Naive thymus-derived CD4-positive, alpha-beta T cell (primary cell): Measurements from ENCODE around the gene ACVRL1. TPM values are rescaled to one million over a fixed set of nuclear protein-coding genes. Genes with fewer than 3 reads are reported as not detected.

Experiments used
- ATAC-seq: fragments of 150-1000 bp; cut with Tn5 transposase; 2 replicates; pipeline ENCODE4 v1.10.0; 2021; ENCODE audit warnings: mild to moderate bottlenecking, moderate library complexity
- CTCF ChIA-PET: fragments of 350-600 bp; sonication (Branson Sonifier 250); formaldehyde crosslinking; loops from one replicate; lab custom pipeline; 2021; ENCODE audit warnings: antibody characterized with exemption; lab: Charles Lee
- POLR2A ChIA-PET: fragments of 350-600 bp; sonication (Branson Sonifier 250); formaldehyde crosslinking; loops from one replicate; lab custom pipeline; 2021; ENCODE audit warnings: antibody characterized with exemption, inconsistent platforms; lab: Charles Lee
- DNase-seq, 9 donors: peaks; one replicate each; pipeline versions ENCODE4 v3.0.0 to v3.0.0-alpha.2; 2020 to 2022; ENCODE audit warnings: mixed read lengths in 1 of 9
- H3K27ac ChIP-seq: one replicate; pipeline ENCODE4 v1.7.0; 2013; ENCODE audit warnings: mild to moderate bottlenecking, low read depth, low read length, moderate library complexity
- H3K27me3 ChIP-seq, 2 donors: one replicate each; pipeline ENCODE4 v1.7.0; 2013; ENCODE audit warnings: low read length in 2 of 2, mild to moderate bottlenecking in 2 of 2, moderate library complexity in 2 of 2; ENCODE audit not compliant: control insufficient read depth in 2 of 2, insufficient read depth in 2 of 2
- H3K36me3 ChIP-seq, 3 experiments: 1 replicate in 2 of 3; 2 replicates in 1 of 3; pipeline ENCODE4 v1.7.0; 2013; ENCODE audit warnings: low read length in 3 of 3, mild to moderate bottlenecking in 3 of 3, moderate library complexity in 1 of 3; ENCODE audit not compliant: insufficient read depth in 3 of 3, control insufficient read depth in 2 of 3
- H3K4me1 ChIP-seq, 2 donors: one replicate each; pipeline ENCODE4 v1.7.0; 2013; ENCODE audit warnings: low read length in 2 of 2, mild to moderate bottlenecking in 2 of 2, moderate library complexity in 1 of 2; ENCODE audit not compliant: control insufficient read depth in 2 of 2, insufficient read depth in 2 of 2
- H3K4me3 ChIP-seq: 2 replicates; pipeline ENCODE4 v1.7.0; 2013; ENCODE audit warnings: mild to moderate bottlenecking, low read length
- H3K9me3 ChIP-seq, 3 experiments: 1 replicate in 2 of 3; 2 replicates in 1 of 3; pipeline ENCODE4 v1.7.0; 2013; ENCODE audit warnings: low read length in 3 of 3; ENCODE audit not compliant: control insufficient read depth in 2 of 3
- H3K27ac Mint-ChIP-seq, 9 donors: one replicate each; pipeline ENCODE4 v1.8.0; 2020 to 2022; ENCODE audit warnings: mixed read lengths in 9 of 9, mild to moderate bottlenecking in 8 of 9, moderate library complexity in 5 of 9, inconsistent platforms in 2 of 9
- H3K27me3 Mint-ChIP-seq, 5 donors: one replicate each; pipeline ENCODE4 v1.8.0; 2021 to 2022; ENCODE audit warnings: mixed read lengths in 5 of 5, mild to moderate bottlenecking in 1 of 5
- H3K36me3 Mint-ChIP-seq, 5 donors: one replicate each; pipeline ENCODE4 v1.8.0; 2020 to 2022; ENCODE audit warnings: mixed read lengths in 5 of 5, mild to moderate bottlenecking in 3 of 5, inconsistent platforms in 1 of 5
- H3K4me1 Mint-ChIP-seq, 7 donors: one replicate each; pipeline ENCODE4 v1.8.0; 2020 to 2022; ENCODE audit warnings: mixed read lengths in 7 of 7, mild to moderate bottlenecking in 3 of 7, inconsistent platforms in 1 of 7
- H3K4me3 Mint-ChIP-seq, 10 donors: one replicate each; pipeline ENCODE4 v1.8.0; 2020 to 2022; ENCODE audit warnings: mild to moderate bottlenecking in 10 of 10, mixed read lengths in 10 of 10, moderate library complexity in 6 of 10, inconsistent platforms in 2 of 10
- H3K9me3 Mint-ChIP-seq, 11 donors: one replicate each; pipeline ENCODE4 v1.8.0; 2020 to 2022; ENCODE audit warnings: mixed read lengths in 11 of 11, mild to moderate bottlenecking in 4 of 11, inconsistent platforms in 1 of 11, moderate library complexity in 1 of 11
- intact Hi-C, 2 donors: fragments of 100-400 bp; cut with micrococcal nuclease; formaldehyde crosslinking; loops; one replicate each; pipeline ENCODE4 v1.15.1; 2023
- polyA plus RNA-seq, 2 donors: library from polyadenylated mRNA; unstranded; fragments of 300-500 nt; fragmentation: Illumina TruSeq; gene quantifications; one replicate each; pipeline ENCODE4 v1.2.3, GENCODE V29; 2021
- total RNA-seq, 6 experiments: library from RNA in 5 of 6; stranded (reverse) in 5 of 6; gene quantifications; 1 replicate in 5 of 6; 2 replicates in 1 of 6; pipeline ENCODE4 v1.2.3 and lab custom pipeline; 2021 to 2026

Gene ACVRL1
- total and polyA plus RNA-seq, 7 experiments from 2014 or later = 0.64 to 0.70 TPM; not detected in 5

DNA sequence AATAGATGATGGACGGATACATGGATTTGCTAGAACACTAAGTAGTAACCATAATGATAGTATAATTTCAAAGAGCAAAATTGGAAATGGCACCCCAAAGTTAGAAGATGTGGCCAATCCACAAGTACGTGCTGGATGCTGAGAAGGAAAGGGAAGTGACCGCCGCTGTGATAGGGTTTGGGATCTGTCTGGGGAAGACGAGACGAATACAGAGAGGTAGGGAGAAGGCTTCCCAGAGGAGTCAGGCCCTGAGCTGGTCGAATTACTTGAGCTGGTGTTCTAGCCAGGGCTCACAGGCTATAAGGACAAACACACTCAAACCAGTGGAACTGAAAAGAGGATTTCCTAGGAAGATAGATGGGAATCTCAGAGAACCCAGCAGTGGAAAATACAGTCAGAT lies 34.8 kb downstream of the ACVRL1 start:
- CTCF ChIA-PET = interaction anchor here (0.7 kb wide), 1 partner anchor 29 kb away, joined by 3 read pairs; no protein-coding TSS in a partner anchor
- peaks cover 0 to 4% of the 10 kb centered on the region in 2 donors for H3K27me3 ChIP-seq
- H3K4me3 ChIP-seq = no peak overlapping the region
- H3K4me3 Mint-ChIP-seq = no peak overlapping the region
- H3K36me3 Mint-ChIP-seq = peaks cover 6 to 12% (median 7%) of the 10 kb centered on the region in 5 donors
- H3K36me3 ChIP-seq = no peaks in the 10 kb centered on the region
- intact Hi-C loops = no loop called here
- DNase-seq = no peak
- no peak overlapping the region for H3K27ac Mint-ChIP-seq
- H3K27me3 Mint-ChIP-seq = peaks cover 0 to 36% (median 4%) of the 10 kb centered on the region in 5 donors
- peaks cover 0 to 14% (median 0%) of the 10 kb centered on the region in 3 experiments for H3K9me3 ChIP-seq
- no peak for ATAC-seq
- no peak overlapping the region for H3K27ac ChIP-seq
- peaks cover 5 to 25% (median 13%) of the 10 kb centered on the region in 11 donors for H3K9me3 Mint-ChIP-seq
- POLR2A ChIA-PET = no interaction called here
- no peaks in the 10 kb centered on the region for H3K4me1 ChIP-seq
- H3K4me1 Mint-ChIP-seq = peaks cover 4 to 13% (median 6%) of the 10 kb centered on the region in 7 donors

GRCh38 chr12:51942501-51943000 lies 35.2 kb downstream of the ACVRL1 start:
- no peak for DNase-seq
- Mint-ChIP-seq H3K36me3 (peaks cover 6 to 12% (median 9%) of the 10 kb centered on the region in 5 donors), H3K27ac (no peak overlapping the region), H3K4me3 (no peak overlapping the region), H3K4me1 (peaks cover 4 to 13% (median 6%) of the 10 kb centered on the region in 7 donors), H3K9me3 (peaks cover 5 to 25% (median 13%) of the 10 kb centered on the region in 11 donors), H3K27me3 (peaks cover 0 to 40% (median 4%) of the 10 kb centered on the region in 5 donors)
- POLR2A ChIA-PET = no interaction called here
- CTCF ChIA-PET = interaction anchor here (0.7 kb wide), 1 partner anchor 28 kb away, joined by 3 read pairs; no protein-coding TSS in a partner anchor
- no peak for ATAC-seq
- peaks cover 0 to 14% (median 0%) of the 10 kb centered on the region in 3 experiments for H3K9me3 ChIP-seq
- no peaks in the 10 kb centered on the region for H3K4me1 ChIP-seq
- intact Hi-C loops = no loop called here
- H3K36me3 ChIP-seq = no peaks in the 10 kb centered on the region
- peaks cover 0 to 4% of the 10 kb centered on the region in 2 donors for H3K27me3 ChIP-seq
- H3K27ac ChIP-seq = no peak overlapping the region
- H3K4me3 ChIP-seq = no peak overlapping the region

DNA sequence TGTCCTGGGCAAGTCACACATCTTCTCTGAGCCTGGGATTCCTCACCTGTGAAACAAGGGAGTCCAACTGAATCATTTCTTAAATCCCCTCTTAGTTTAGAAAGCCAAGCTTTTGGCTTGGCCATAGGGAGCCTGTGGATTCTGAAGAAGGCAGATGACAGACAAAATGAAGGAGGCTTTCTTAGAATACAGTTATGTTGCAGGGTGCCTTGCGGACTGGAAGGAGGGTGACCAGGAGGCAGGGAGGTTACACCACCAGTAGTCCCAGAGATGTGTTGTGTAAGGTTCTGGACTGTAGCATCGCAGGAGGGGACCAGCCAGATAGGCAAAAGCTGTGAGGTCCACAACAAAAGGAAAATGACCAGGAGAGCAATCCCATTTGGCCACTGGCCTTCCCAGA lies 36.0 kb downstream of the ACVRL1 start:
- H3K4me1 ChIP-seq = no peaks in the 10 kb centered on the region
- Mint-ChIP-seq H3K27me3 (peaks cover 0 to 46% (median 4%) of the 10 kb centered on the region in 5 donors), H3K9me3 (peaks cover 5 to 25% (median 13%) of the 10 kb centered on the region in 11 donors), H3K27ac (peak overlapping the region in 1 of 9 donors; percentile 38), H3K4me1 (peaks cover 4 to 13% (median 6%) of the 10 kb centered on the region in 7 donors), H3K36me3 (peaks cover 6 to 12% (median 9%) of the 10 kb centered on the region in 5 donors), H3K4me3 (no peak overlapping the region)
- no peak for DNase-seq
- H3K4me3 ChIP-seq = no peak overlapping the region
- H3K27me3 ChIP-seq = peaks cover 0 to 4% of the 10 kb centered on the region in 2 donors
- peaks cover 0 to 14% (median 0%) of the 10 kb centered on the region in 3 experiments for H3K9me3 ChIP-seq
- ChIA-PET CTCF (no interaction called here), POLR2A (no interaction called here)
- ATAC-seq = no peak
- intact Hi-C loops = no loop called here
- no peak overlapping the region for H3K27ac ChIP-seq
- no peaks in the 10 kb centered on the region for H3K36me3 ChIP-seq

DNA sequence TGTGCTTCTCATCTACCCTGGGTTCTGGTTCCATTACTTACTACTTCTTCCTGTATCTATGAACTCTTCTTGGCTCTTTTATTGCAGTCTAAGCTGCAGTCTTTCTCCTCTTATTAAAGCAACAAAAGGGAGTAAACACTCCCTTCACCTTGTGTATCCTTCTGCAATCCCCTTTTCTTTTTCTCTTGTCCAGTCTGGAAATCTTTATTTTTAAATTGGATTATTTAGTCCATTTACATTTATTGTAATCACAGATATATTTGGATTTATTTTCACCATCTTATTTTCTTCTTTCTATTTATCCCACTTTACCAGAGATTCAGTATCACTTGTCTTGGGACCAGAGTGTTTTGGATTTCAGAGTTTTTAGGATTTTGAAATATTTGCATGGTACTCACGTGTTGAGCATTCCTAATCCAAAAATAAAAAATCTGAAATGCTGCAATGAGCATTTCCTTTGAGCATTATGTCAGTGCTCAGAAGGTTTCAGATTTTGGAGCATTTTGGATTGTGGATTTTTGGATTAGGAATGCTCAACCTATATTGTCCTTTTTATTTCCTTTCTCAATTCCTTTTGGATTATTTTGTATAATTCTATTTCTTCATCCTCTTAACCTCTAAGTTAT lies 37.4 kb downstream of the ACVRL1 start:
- Mint-ChIP-seq H3K27me3 (peaks cover 0 to 54% (median 4%) of the 10 kb centered on the region in 5 donors), H3K36me3 (peaks cover 6 to 12% (median 9%) of the 10 kb centered on the region in 5 donors), H3K27ac (no peak overlapping the region), H3K4me3 (no peak overlapping the region), H3K9me3 (peaks cover 5 to 25% (median 13%) of the 10 kb centered on the region in 11 donors), H3K4me1 (peaks cover 4 to 13% (median 8%) of the 10 kb centered on the region in 7 donors)
- Histone ChIP-seq H3K9me3 (peaks cover 0 to 14% (median 0%) of the 10 kb centered on the region in 3 experiments), H3K4me3 (no peak overlapping the region), H3K27me3 (peaks cover 0 to 4% of the 10 kb centered on the region in 2 donors), H3K36me3 (no peaks in the 10 kb centered on the region), H3K4me1 (no peaks in the 10 kb centered on the region), H3K27ac (no peak overlapping the region)
- ATAC-seq = no peak
- POLR2A ChIA-PET = no interaction called here
- intact Hi-C loops = no loop called here
- CTCF ChIA-PET = no interaction called here
- no peak for DNase-seq

DNA sequence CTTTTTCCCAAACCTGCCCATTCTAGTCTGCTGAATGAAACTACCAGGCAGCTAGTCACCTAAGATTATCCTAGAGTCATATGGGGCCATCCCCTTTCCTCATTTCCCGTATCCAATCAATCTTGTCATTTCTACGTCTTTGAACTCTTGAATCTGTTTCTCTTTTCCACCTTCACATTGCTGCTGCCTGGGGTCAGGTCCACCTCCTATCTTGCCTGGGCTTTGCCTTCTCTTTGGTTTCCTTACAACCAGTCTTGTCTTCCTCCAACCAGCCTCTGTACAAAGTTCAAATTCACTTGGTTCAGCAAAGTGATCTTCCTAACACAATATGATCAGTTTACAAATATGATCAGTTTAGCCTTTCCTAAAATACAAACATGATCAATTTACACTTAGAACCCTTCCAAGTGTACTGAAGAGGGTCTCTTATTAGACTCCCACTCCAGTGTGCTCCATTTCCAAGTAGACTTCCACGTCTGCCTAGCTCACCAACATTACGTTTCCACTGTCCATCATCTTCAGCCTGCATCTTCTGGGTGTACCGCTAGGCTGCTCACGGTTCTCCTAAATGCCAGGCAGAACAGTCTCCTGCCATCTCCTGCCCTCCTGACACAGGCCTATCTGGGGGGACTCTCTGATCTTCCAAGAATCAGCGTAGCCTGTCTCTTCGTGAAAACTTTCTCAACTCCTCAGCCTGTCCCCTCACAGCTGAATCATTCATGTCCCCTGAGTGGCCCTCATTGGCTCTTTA lies 40.1 kb downstream of the ACVRL1 start:
- Mint-ChIP-seq H3K9me3 (peaks cover 5 to 25% (median 13%) of the 10 kb centered on the region in 11 donors), H3K4me3 (no peak overlapping the region), H3K27me3 (peaks cover 0 to 55% (median 4%) of the 10 kb centered on the region in 5 donors), H3K27ac (no peak overlapping the region), H3K36me3 (peaks cover 6 to 12% (median 9%) of the 10 kb centered on the region in 5 donors), H3K4me1 (peaks cover 0 to 10% (median 5%) of the 10 kb centered on the region in 7 donors)
- Histone ChIP-seq H3K4me3 (no peak overlapping the region), H3K27ac (no peak overlapping the region), H3K27me3 (peaks cover 0 to 4% of the 10 kb centered on the region in 2 donors), H3K9me3 (peaks cover 0 to 14% (median 0%) of the 10 kb centered on the region in 3 experiments), H3K36me3 (peaks cover 0 to 5% (median 0%) of the 10 kb centered on the region in 3 experiments), H3K4me1 (peaks cover 8 to 9% of the 10 kb centered on the region in 2 donors)
- ChIA-PET POLR2A (no interaction called here), CTCF (interaction anchor here (1.5 kb wide), 1 partner anchor 73 kb away, joined by 3 read pairs; no protein-coding TSS in a partner anchor)
- intact Hi-C loops = no loop called here
- DNase-seq (no peak), ATAC-seq (no peak)

- intact Hi-C loops = no loop called here
- H3K27me3 Mint-ChIP-seq = peaks cover 0 to 55% (median 4%) of the 10 kb centered on the region in 5 donors
- H3K4me1 Mint-ChIP-seq = peaks cover 6 to 16% (median 11%) of the 10 kb centered on the region in 7 donors
- no peak overlapping the region for H3K4me3 Mint-ChIP-seq
- ChIA-PET POLR2A (interaction anchor here (0.6 to 1.0 kb wide), 2 partner anchors 16 to 18 kb away, joined by 3 read pairs; no protein-coding TSS in a partner anchor), CTCF (no interaction called here)
- H3K27ac Mint-ChIP-seq = no peak overlapping the region
- H3K27ac ChIP-seq = no peak overlapping the region
- H3K27me3 ChIP-seq = peaks cover 0 to 4% of the 10 kb centered on the region in 2 donors
- peaks cover 5 to 25% (median 13%) of the 10 kb centered on the region in 11 donors for H3K9me3 Mint-ChIP-seq
- peaks cover 6 to 12% (median 9%) of the 10 kb centered on the region in 5 donors for H3K36me3 Mint-ChIP-seq
- peaks cover 0 to 14% (median 0%) of the 10 kb centered on the region in 3 experiments for H3K9me3 ChIP-seq
- H3K4me3 ChIP-seq = no peak overlapping the region
- H3K4me1 ChIP-seq = peaks cover 12 to 13% of the 10 kb centered on the region in 2 donors
- no peak for ATAC-seq
- H3K36me3 ChIP-seq = peaks cover 0 to 5% (median 0%) of the 10 kb centered on the region in 3 experiments
- DNase-seq = no peak
These were observed 40.8 kb downstream of the ACVRL1 start for GRCh38 chr12:51948066-51948465.
